ENCODE results near the gene ANO1.

The ANO1 gene

DNA sequence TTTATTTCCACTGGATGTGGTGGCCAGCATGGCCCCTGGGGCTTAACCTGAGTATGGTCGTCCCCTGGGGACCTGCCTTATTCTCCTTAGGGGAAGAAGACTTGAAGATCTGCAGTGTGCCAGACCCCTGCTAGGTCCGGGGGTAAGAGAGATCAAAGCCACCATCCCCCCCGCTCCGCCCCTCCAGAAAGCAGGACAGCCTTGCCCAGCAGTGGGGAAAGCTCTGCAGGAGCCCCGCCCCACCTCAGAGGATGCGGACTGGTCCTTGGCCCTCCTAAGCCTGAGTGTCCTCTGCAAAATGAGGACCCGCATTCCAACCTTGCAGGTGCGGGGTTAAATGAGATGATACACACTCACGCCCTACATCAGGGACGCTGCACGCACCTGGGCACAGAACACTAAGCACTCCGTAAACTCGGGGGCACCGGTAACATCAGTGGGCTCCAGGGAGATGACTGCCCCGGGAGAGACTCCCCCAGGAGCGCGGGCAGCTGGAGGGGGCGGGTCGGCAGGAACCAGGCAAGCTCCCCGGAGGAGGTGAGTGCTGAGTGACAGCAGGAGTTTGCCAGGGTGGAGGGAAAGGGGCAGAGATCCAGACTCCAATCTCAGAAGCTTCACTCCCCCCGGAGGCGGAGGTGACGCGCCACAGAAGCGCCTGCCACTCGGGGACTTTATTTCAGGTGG lies 564 bp upstream of the ANO1 start:
- no peak for TF ChIP-seq TCF12 (IDR thresholded peaks at IDR 0.05; ENCODE audit: low read depth)
- no peak for TF ChIP-seq EGR1 (IDR thresholded peaks at IDR 0.05)
- no peak for TF ChIP-seq FOXM1 (IDR thresholded peaks at IDR 0.05; ENCODE audit: borderline replicate concordance, low read depth)
- TF ChIP-seq CEBPB (IDR thresholded peaks at IDR 0.05), result no peak
- TF ChIP-seq, protein P1, sequence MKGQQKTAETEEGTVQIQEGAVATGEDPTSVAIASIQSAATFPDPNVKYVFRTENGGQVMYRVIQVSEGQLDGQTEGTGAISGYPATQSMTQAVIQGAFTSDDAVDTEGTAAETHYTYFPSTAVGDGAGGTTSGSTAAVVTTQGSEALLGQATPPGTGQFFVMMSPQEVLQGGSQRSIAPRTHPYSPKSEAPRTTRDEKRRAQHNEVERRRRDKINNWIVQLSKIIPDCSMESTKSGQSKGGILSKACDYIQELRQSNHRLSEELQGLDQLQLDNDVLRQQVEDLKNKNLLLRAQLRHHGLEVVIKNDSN (IDR thresholded peaks at IDR 0.05), result no peak
- no peak for TF ChIP-seq TEAD4 (IDR thresholded peaks at IDR 0.05)
- TF ChIP-seq CREB1 (IDR thresholded peaks at IDR 0.05; ENCODE audit: low read depth), result no peak
- TF ChIP-seq TAF1 (IDR thresholded peaks at IDR 0.05; ENCODE audit: low read depth), result no peak
- no peak for TF ChIP-seq EP300 (IDR thresholded peaks at IDR 0.05; ENCODE audit: borderline replicate concordance)
- TF ChIP-seq, protein P2, sequence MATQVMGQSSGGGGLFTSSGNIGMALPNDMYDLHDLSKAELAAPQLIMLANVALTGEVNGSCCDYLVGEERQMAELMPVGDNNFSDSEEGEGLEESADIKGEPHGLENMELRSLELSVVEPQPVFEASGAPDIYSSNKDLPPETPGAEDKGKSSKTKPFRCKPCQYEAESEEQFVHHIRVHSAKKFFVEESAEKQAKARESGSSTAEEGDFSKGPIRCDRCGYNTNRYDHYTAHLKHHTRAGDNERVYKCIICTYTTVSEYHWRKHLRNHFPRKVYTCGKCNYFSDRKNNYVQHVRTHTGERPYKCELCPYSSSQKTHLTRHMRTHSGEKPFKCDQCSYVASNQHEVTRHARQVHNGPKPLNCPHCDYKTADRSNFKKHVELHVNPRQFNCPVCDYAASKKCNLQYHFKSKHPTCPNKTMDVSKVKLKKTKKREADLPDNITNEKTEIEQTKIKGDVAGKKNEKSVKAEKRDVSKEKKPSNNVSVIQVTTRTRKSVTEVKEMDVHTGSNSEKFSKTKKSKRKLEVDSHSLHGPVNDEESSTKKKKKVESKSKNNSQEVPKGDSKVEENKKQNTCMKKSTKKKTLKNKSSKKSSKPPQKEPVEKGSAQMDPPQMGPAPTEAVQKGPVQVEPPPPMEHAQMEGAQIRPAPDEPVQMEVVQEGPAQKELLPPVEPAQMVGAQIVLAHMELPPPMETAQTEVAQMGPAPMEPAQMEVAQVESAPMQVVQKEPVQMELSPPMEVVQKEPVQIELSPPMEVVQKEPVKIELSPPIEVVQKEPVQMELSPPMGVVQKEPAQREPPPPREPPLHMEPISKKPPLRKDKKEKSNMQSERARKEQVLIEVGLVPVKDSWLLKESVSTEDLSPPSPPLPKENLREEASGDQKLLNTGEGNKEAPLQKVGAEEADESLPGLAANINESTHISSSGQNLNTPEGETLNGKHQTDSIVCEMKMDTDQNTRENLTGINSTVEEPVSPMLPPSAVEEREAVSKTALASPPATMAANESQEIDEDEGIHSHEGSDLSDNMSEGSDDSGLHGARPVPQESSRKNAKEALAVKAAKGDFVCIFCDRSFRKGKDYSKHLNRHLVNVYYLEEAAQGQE (IDR thresholded peaks at IDR 0.05; ENCODE audit: low read depth), result no peak
- TF ChIP-seq, protein P3, sequence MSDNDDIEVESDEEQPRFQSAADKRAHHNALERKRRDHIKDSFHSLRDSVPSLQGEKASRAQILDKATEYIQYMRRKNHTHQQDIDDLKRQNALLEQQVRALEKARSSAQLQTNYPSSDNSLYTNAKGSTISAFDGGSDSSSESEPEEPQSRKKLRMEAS (IDR thresholded peaks at IDR 0.05), result no peak
- no peak for TF ChIP-seq RAD21 (IDR thresholded peaks at IDR 0.05; ENCODE audit: low read depth)
- TF ChIP-seq YY1 (IDR thresholded peaks at IDR 0.05; ENCODE audit: low read depth), result no peak
- TF ChIP-seq ZBTB7A (IDR thresholded peaks at IDR 0.05; ENCODE audit: low read depth), result no peak
- no peak for TF ChIP-seq NFIC (IDR thresholded peaks at IDR 0.05)

DNA sequence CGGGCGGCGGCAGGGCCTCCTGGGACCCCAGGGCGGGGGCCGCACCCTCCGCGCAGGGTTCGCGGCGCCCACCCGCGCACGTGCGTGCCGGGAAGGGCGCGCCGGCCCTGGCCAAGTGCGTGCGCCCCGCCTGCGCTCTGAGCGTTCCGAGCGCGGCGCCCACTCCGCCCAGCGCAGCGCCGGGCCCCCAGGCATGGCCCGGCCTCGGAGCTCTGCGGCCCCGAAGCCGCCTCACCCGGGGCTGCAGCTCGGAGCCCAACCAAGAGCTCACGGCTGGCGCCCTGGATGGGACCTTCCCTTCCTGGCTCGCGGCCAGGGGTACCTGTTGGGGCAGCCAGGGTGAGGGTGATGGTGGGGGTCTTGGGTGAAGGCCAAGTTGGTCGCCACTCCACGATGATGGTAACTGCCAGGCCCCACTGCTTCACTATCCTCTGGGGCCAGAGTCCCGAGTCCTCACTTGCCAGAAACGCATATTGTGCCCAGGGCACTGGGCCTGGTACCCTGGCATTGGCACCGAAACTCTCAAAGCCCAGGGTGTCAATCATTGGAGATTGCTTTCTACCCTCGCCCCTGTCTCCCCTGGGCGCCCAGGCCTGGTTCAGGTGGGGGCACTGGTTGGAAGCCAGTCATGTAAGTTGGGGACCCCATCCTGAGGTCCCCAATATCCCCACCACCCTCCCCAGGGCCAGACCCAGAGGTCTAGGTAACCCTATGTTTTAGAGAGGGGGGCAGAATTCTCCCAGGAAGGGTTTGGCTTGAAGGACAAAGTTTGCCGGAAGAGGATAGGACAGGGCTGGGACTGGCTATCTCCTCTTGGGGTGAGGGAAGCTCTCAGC lies 882 bp downstream of the ANO1 start:
- TF ChIP-seq EGR1 (IDR thresholded peaks at IDR 0.05), result no peak
- TF ChIP-seq NFIC (IDR thresholded peaks at IDR 0.05), result peak; percentile 63; the same call in 1 of the 2 replicates

DNA sequence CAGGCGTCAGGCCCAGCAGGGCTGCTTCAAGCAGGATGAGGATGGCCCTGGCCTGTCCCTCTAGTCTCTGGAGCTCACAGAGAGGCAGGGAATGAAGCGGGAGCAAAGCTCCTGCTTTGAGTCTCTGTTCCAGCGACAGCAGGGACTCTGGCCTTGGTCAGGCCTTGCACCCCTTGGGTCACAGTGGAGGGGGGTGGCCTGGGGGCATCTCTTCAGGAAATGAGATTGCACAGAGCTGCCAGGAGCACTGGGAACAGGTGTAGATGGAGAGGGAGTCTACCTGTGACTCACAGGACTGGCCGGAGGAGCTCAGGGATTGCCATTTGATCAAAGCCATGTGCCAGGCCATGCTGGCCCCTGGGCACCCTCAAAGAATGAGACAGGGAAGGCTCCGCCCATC lies 1.6 kb downstream of the ANO1 start:
- no peak for TF ChIP-seq TCF12 (IDR thresholded peaks at IDR 0.05; ENCODE audit: low read depth)
- TF ChIP-seq EGR1 (IDR thresholded peaks at IDR 0.05), result no peak
- no peak for TF ChIP-seq TAF1 (IDR thresholded peaks at IDR 0.05; ENCODE audit: low read depth)
- TF ChIP-seq, protein P3 (IDR thresholded peaks at IDR 0.05), result no peak
- TF ChIP-seq TEAD4 (IDR thresholded peaks at IDR 0.05), result no peak
- no peak for TF ChIP-seq YY1 (IDR thresholded peaks at IDR 0.05; ENCODE audit: low read depth)
- TF ChIP-seq ZBTB7A (IDR thresholded peaks at IDR 0.05; ENCODE audit: low read depth), result no peak
- no peak for TF ChIP-seq CREB1 (IDR thresholded peaks at IDR 0.05; ENCODE audit: low read depth)
- TF ChIP-seq, protein P2 (IDR thresholded peaks at IDR 0.05; ENCODE audit: low read depth), result no peak
- TF ChIP-seq NFIC (IDR thresholded peaks at IDR 0.05), result no peak
- TF ChIP-seq EP300 (IDR thresholded peaks at IDR 0.05; ENCODE audit: borderline replicate concordance), result no peak
- TF ChIP-seq, protein P1 (IDR thresholded peaks at IDR 0.05), result no peak
- TF ChIP-seq RAD21 (IDR thresholded peaks at IDR 0.05; ENCODE audit: low read depth), result no peak
- no peak for TF ChIP-seq CEBPB (IDR thresholded peaks at IDR 0.05)
- TF ChIP-seq FOXM1 (IDR thresholded peaks at IDR 0.05; ENCODE audit: borderline replicate concordance, low read depth), result no peak

DNA sequence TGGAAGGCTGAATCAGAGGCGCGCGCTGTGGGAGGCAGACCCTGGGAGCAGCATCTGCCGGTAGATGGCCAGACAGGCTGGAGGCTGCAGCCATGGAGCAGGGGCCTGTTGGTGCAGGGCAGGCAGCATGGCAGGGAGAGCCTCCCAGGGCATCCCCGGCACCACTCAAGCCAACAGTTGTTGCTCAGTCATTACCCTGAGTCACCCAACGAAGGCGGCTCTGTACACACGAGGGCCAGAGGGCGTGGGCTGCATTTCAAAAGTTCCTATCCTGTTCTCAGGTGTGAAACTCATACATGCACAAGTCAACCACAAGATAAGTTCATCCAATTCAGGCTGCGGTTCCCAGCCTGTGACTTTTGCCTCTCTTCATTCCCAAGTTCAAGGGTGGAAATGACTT lies 2.6 kb downstream of the ANO1 start:
- TF ChIP-seq, protein P3 (IDR thresholded peaks at IDR 0.05), result no peak
- TF ChIP-seq FOXM1 (IDR thresholded peaks at IDR 0.05; ENCODE audit: borderline replicate concordance, low read depth) (no peak), CEBPB (IDR thresholded peaks at IDR 0.05) (no peak), TEAD4 (IDR thresholded peaks at IDR 0.05) (no peak), TCF12 (IDR thresholded peaks at IDR 0.05; ENCODE audit: low read depth) (no peak)
- TF ChIP-seq, protein P2 (IDR thresholded peaks at IDR 0.05; ENCODE audit: low read depth), result no peak

Measured in Ishikawa (cell line).